H1 (cell line): ENCODE data around the gene KHDC1L. TPM values are rescaled to one million over a fixed set of nuclear protein-coding genes. Genes with fewer than 3 reads are reported as not detected.

Experiments
- CTCF ChIA-PET: fragments of 300-600 bp; sonication (Branson Sonifier 250); formaldehyde crosslinking; loops from one replicate; lab custom pipeline; 2021; ENCODE audit not compliant: partially characterized antibody; lab: Charles Lee
- POLR2A ChIA-PET: fragments of 300-600 bp; sonication (Branson Sonifier 250); formaldehyde crosslinking; loops from one replicate; lab custom pipeline; 2021; ENCODE audit warnings: inconsistent platforms; ENCODE audit not compliant: partially characterized antibody; lab: Charles Lee
- DNase-seq, 2 experiments: peaks; one replicate each; pipeline versions ENCODE4 v3.0.0 to v3.0.0-alpha.2; 2010 to 2022; ENCODE audit warnings: low spot score in 2 of 2, low read depth in 1 of 2, mixed read lengths in 1 of 2
- FAIRE-seq: peaks from 2 replicates; lab custom pipeline; 2011; peaks lifted over from hg19 to GRCh38; lab: Jason Lieb, UNC
- H2AFZ ChIP-seq: 2 replicates; pipeline ENCODE4 v1.8.1; 2012; ENCODE audit warnings: low read length, inconsistent platforms
- H2AK5ac ChIP-seq: 2 replicates; pipeline ENCODE4 v1.6.1; 2013; ENCODE audit warnings: low read depth, low read length
- H2BK120ac ChIP-seq: replicated peaks from 2 replicates; pipeline ENCODE3; 2013; ENCODE audit warnings: low read depth, low read length, inconsistent platforms
- H2BK12ac ChIP-seq: 2 replicates; pipeline ENCODE4 v1.6.1; 2013; ENCODE audit warnings: low read depth, low read length
- H2BK15ac ChIP-seq: 2 replicates; pipeline ENCODE4 v1.6.1; 2013; ENCODE audit warnings: low read length
- H2BK20ac ChIP-seq: 2 replicates; pipeline ENCODE4 v1.6.1; 2013; ENCODE audit warnings: low read length
- H2BK5ac ChIP-seq: 2 replicates; pipeline ENCODE4 v1.6.1; 2013; ENCODE audit warnings: low read depth, low read length
- H3K14ac ChIP-seq: 2 replicates; pipeline ENCODE4 v1.6.1; 2013; ENCODE audit warnings: inconsistent platforms; ENCODE audit not compliant: insufficient read length
- H3K18ac ChIP-seq: 2 replicates; pipeline ENCODE4 v1.6.1; 2013; ENCODE audit warnings: low read length; ENCODE audit errors: extremely low read depth
- H3K23ac ChIP-seq: 2 replicates; pipeline ENCODE4 v1.6.1; 2013; ENCODE audit warnings: inconsistent platforms; ENCODE audit not compliant: insufficient read length
- H3K23me2 ChIP-seq: 2 replicates; pipeline ENCODE4 v1.6.1; 2013; ENCODE audit warnings: low read depth, low read length
- H3K27ac ChIP-seq: 2 replicates; pipeline ENCODE4 v1.6.1; 2011; ENCODE audit warnings: low read depth, low read length, inconsistent platforms
- H3K27me3 ChIP-seq, 4 experiments: replicated peaks in 1 of 4; 1 replicate in 1 of 4; 2 replicates in 3 of 4; pipeline versions ENCODE4 v1.6.1 to v1.8.1; 2011 to 2013; ENCODE audit warnings: low read length in 3 of 4, mild to moderate bottlenecking in 3 of 4, inconsistent platforms in 2 of 4, mixed read lengths in 2 of 4, moderate library complexity in 1 of 4; ENCODE audit not compliant: control insufficient read depth in 3 of 4, insufficient read depth in 3 of 4; ENCODE audit errors: extremely low read depth in 1 of 4
- H3K36me3 ChIP-seq, 4 experiments: 2 replicates each; pipeline versions ENCODE4 v1.6.1 to v1.8.1; 2011 to 2013; ENCODE audit warnings: mild to moderate bottlenecking in 4 of 4, low read length in 3 of 4, moderate library complexity in 2 of 4, control low read depth in 1 of 4, inconsistent platforms in 1 of 4; ENCODE audit not compliant: insufficient read depth in 4 of 4, control insufficient read depth in 2 of 4
- H3K4ac ChIP-seq: replicated peaks from 2 replicates; pipeline ENCODE3; 2013; ENCODE audit warnings: low read length, low read depth, mixed read lengths, inconsistent platforms; ENCODE audit not compliant: insufficient read length
- H3K4me1 ChIP-seq, 4 experiments: replicated peaks in 1 of 4; 1 replicate in 1 of 4; 2 replicates in 3 of 4; pipeline versions ENCODE4 v1.6.1 to v1.8.1; 2011 to 2013; ENCODE audit warnings: low read length in 3 of 4, inconsistent platforms in 2 of 4, mixed read lengths in 1 of 4; ENCODE audit not compliant: insufficient read depth in 4 of 4, control insufficient read depth in 3 of 4
- H3K4me2 ChIP-seq, 2 experiments: 2 replicates each; pipeline versions ENCODE4 v1.6.1 to v1.8.1; 2011 to 2013; ENCODE audit warnings: low read depth in 2 of 2, low read length in 2 of 2, control low read depth in 1 of 2, inconsistent platforms in 1 of 2, mild to moderate bottlenecking in 1 of 2; ENCODE audit not compliant: insufficient read depth in 1 of 2
- H3K4me3 ChIP-seq, 4 experiments: fragments of 200-600, 300-600 bp in 1 of 4; sonication (generic), shearing (Covaris generic), sonication (Bioruptor Twin) in 1 of 4; 2 replicates each; pipeline versions ENCODE4 v1.5.1 to v1.8.1; 2011 to 2016; ENCODE audit warnings: low read length in 4 of 4, low read depth in 3 of 4, control low read depth in 2 of 4, inconsistent platforms in 2 of 4, mild to moderate bottlenecking in 2 of 4, mixed read lengths in 1 of 4, moderate library complexity in 1 of 4; ENCODE audit not compliant: insufficient read depth in 2 of 4; ENCODE audit errors: extremely low read depth in 1 of 4
- H3K56ac ChIP-seq: replicated peaks from 2 replicates; pipeline ENCODE3; 2013; ENCODE audit warnings: low read depth, mild to moderate bottlenecking, mixed read lengths, low read length, inconsistent platforms; ENCODE audit not compliant: insufficient read length
- H3K79me1 ChIP-seq: 2 replicates; pipeline ENCODE4 v1.6.1; 2013; ENCODE audit warnings: low read depth, low read length, control low read depth
- H3K79me2 ChIP-seq, 2 experiments: 2 replicates each; pipeline versions ENCODE4 v1.6.1 to v1.8.1; 2012 to 2013; ENCODE audit warnings: low read length in 2 of 2, mild to moderate bottlenecking in 2 of 2, inconsistent platforms in 1 of 2; ENCODE audit not compliant: insufficient read depth in 2 of 2, control insufficient read depth in 1 of 2
- H3K9ac ChIP-seq, 4 experiments: replicated peaks in 1 of 4; 1 replicate in 1 of 4; 2 replicates in 3 of 4; pipeline versions ENCODE4 v1.6.1 to v1.8.1; 2011 to 2013; ENCODE audit warnings: low read depth in 3 of 4, low read length in 3 of 4, control low read depth in 2 of 4, mild to moderate bottlenecking in 2 of 4, moderate library complexity in 2 of 4, inconsistent platforms in 1 of 4; ENCODE audit errors: extremely low read depth in 1 of 4
- H3K9me3 ChIP-seq, 2 experiments: 2 replicates each; pipeline versions ENCODE4 v1.6.1 to v1.8.1; 2012 to 2013; ENCODE audit warnings: mild to moderate bottlenecking in 2 of 2, moderate library complexity in 2 of 2, control low read depth in 1 of 2, inconsistent platforms in 1 of 2, low read depth in 1 of 2, low read length in 1 of 2, mixed read lengths in 1 of 2; ENCODE audit not compliant: insufficient read depth in 2 of 2
- H4K20me1 ChIP-seq, 2 experiments: replicated peaks in 1 of 2; 2 replicates each; pipeline versions ENCODE3 to v1.8.1; 2011 to 2013; ENCODE audit warnings: inconsistent platforms in 2 of 2, low read length in 2 of 2, mild to moderate bottlenecking in 1 of 2; ENCODE audit not compliant: insufficient read depth in 2 of 2, control insufficient read depth in 1 of 2
- H4K5ac ChIP-seq: 2 replicates; pipeline ENCODE4 v1.6.1; 2013; ENCODE audit warnings: low read length, low read depth, mixed read lengths, inconsistent platforms; ENCODE audit not compliant: insufficient read length
- H4K8ac ChIP-seq: 2 replicates; pipeline ENCODE4 v1.8.0; 2013; ENCODE audit warnings: mild to moderate bottlenecking, moderate library complexity, low read length, inconsistent platforms; ENCODE audit not compliant: insufficient read depth; ENCODE audit errors: extremely low read depth
- H4K91ac ChIP-seq: replicated peaks from 2 replicates; pipeline ENCODE3; 2013; ENCODE audit warnings: low read length, mixed read lengths, inconsistent platforms; ENCODE audit not compliant: insufficient read length
- CBX5 ChIP-seq: fragments of 300-800, 300-1000 bp; sonication (generic); IDR thresholded peaks from 2 replicates; pipeline ENCODE4 v1.7.1; 2016; ENCODE audit warnings: antibody characterized with exemption, low read length, low read depth
- EZH2 ChIP-seq: fragments of 200-600 bp; sonication (generic); IDR thresholded peaks from 2 replicates; pipeline ENCODE4 v1.7.1; 2012; ENCODE audit warnings: low read depth, mild to moderate bottlenecking, moderate library complexity, low read length, inconsistent platforms; ENCODE audit not compliant: severe bottlenecking
- GTF2F1 ChIP-seq: IDR thresholded peaks from 2 replicates; pipeline ENCODE4 v1.6.1; 2012; ENCODE audit warnings: low read depth, low read length, improper control_type of control experiment, borderline replicate concordance
- HDAC6 ChIP-seq: IDR thresholded peaks from one replicate; pipeline ENCODE4 v1.7.1; 2012; ENCODE audit warnings: low read depth, mild to moderate bottlenecking, inconsistent platforms, low read length, moderate library complexity
- KDM4A ChIP-seq: IDR thresholded peaks from one replicate; pipeline ENCODE4 v1.7.1; 2012; ENCODE audit warnings: low read depth, mild to moderate bottlenecking, moderate library complexity, low read length, inconsistent platforms; ENCODE audit not compliant: severe bottlenecking
- MAX ChIP-seq: IDR thresholded peaks from 2 replicates; pipeline ENCODE4 v1.6.1; 2012; ENCODE audit warnings: inconsistent platforms
- NANOG ChIP-seq: IDR thresholded peaks from 2 replicates; pipeline ENCODE4 v1.6.1; 2011; ENCODE audit warnings: low read length, low read depth, mild to moderate bottlenecking, inconsistent platforms; ENCODE audit not compliant: insufficient read depth, poor library complexity, severe bottlenecking
- POLR2A ChIP-seq, 2 experiments: IDR thresholded peaks; 1 replicate in 1 of 2; 2 replicates in 1 of 2; pipeline ENCODE4 v1.6.1; 2011; ENCODE audit warnings: low read depth in 2 of 2, low read length in 2 of 2, mild to moderate bottlenecking in 2 of 2; ENCODE audit errors: control extremely low read depth in 1 of 2
- RFX5 ChIP-seq: IDR thresholded peaks from 2 replicates; pipeline ENCODE4 v1.6.1; 2011; ENCODE audit warnings: low read depth, low read length, improper control_type of control experiment, borderline replicate concordance
- RXRA ChIP-seq: IDR thresholded peaks from 2 replicates; pipeline ENCODE4 v1.6.1; 2011; ENCODE audit warnings: low read depth, mild to moderate bottlenecking, low read length, moderate library complexity; ENCODE audit not compliant: insufficient read depth
- SP4 ChIP-seq: IDR thresholded peaks from 2 replicates; pipeline ENCODE4 v1.6.1; 2012; ENCODE audit warnings: low read length, inconsistent platforms
- SRF ChIP-seq: IDR thresholded peaks from 2 replicates; pipeline ENCODE4 v1.6.1; 2011; ENCODE audit warnings: mild to moderate bottlenecking, low read depth, low read length, moderate library complexity
- WGBS, 2 experiments: shearing (Covaris generic) in 1 of 2; methylation state at CpG; one replicate each; pipeline versions ENCODE4 v1.1.6 to v1.1.7; 2013 to 2015; ENCODE audit warnings: low lambda C conversion rate in 2 of 2, mixed read lengths in 2 of 2, inconsistent platforms in 1 of 2, low coverage in 1 of 2, missing lambda C conversion rate in 1 of 2; ENCODE audit not compliant: insufficient replicate concordance in 2 of 2, insufficient coverage in 1 of 2, insufficient read length in 1 of 2; ENCODE audit errors: extremely low coverage in 1 of 2, missing lambda C conversion rate in 1 of 2; 5-methylcytosine and 5-hydroxymethylcytosine counted together
- polyA plus RNA-seq, 7 experiments: library from polyadenylated mRNA; depleted of rRNA in 3 of 7; stranded (reverse) in 5 of 7; unstranded in 2 of 7; fragments of >200 nt in 5 of 7; fragments of 200-250 nt in 2 of 7; gene quantifications; 1 replicate in 5 of 7; 2 replicates in 1 of 7; 4 replicates in 1 of 7; pipeline versions ENCODE4 v1.2.1 to v1.2.3, GENCODE V29; 2011 to 2013; ENCODE audit warnings: missing spikeins in 2 of 7, mixed read lengths in 2 of 7
- total RNA-seq: library from RNA; stranded (reverse); fragmentation: NEBNext Ultra II Directional; extraction: Animal tissue kit (Norgen Biotek cat#: 25700); gene quantifications from 2 replicates; pipeline ENCODE4 v1.2.1, GENCODE V29; 2021

KHDC1L gene
- total and polyA plus RNA-seq, 2 of the 8 experiments (the other 6 are each of a cell fraction or from before 2014, with no cell fraction given) = 0.14 TPM; not detected in 1

GRCh38 chr6:73177221-73177944 lies 47.9 kb downstream of the KHDC1L start:
- H3K27ac ChIP-seq = no peak overlapping the region
- H2BK5ac ChIP-seq = no peak overlapping the region
- no peak overlapping the region for H3K9ac ChIP-seq
- no peaks in the 10 kb centered on the region for H3K23me2 ChIP-seq
- no peaks in the 10 kb centered on the region for H3K27me3 ChIP-seq
- no peak overlapping the region for H3K14ac ChIP-seq
- TF ChIP-seq KDM4A = no peak
- no peak for TF ChIP-seq CBX5
- TF ChIP-seq SRF = no peak
- TF ChIP-seq EZH2 = no peak
- no peak for TF ChIP-seq SP4
- no peak for TF ChIP-seq RFX5
- TF ChIP-seq HDAC6 = no peak
- no peak for TF ChIP-seq RXRA
- TF ChIP-seq MAX = no peak
- no peak for TF ChIP-seq POLR2A (IDR thresholded peaks at IDR 0.05; ENCODE audit: control extremely low read depth in 1 of 2, low read depth in 2 of 2, low read length in 2 of 2)
- TF ChIP-seq GTF2F1 = no peak
- TF ChIP-seq NANOG = no peak
- FAIRE-seq (no peak), DNase-seq (no peak)
- WGBS, 2 experiments = 90% methylated on average over 5 of the region's 5 CpGs; no CpG with 5 or more reads in 1 of the 2 experiments
- ChIA-PET CTCF (interaction anchor here (0.6 to 1.6 kb wide), 4 partner anchors 47 to 580 kb away, joined by 3 to 5 read pairs (median 4); no protein-coding TSS in a partner anchor), POLR2A (no interaction called here)
- H3K79me2 ChIP-seq = no peaks in the 10 kb centered on the region
- H2AK5ac ChIP-seq = no peak overlapping the region
- H3K18ac ChIP-seq = no peak overlapping the region
- H3K4me2 ChIP-seq = no peak overlapping the region
- H3K4ac ChIP-seq = no peak overlapping the region
- no peak overlapping the region for H2BK12ac ChIP-seq
- no peak overlapping the region for H2BK120ac ChIP-seq
- H2BK15ac ChIP-seq = no peak overlapping the region
- no peak overlapping the region for H3K56ac ChIP-seq
- H3K4me1 ChIP-seq = no peaks in the 10 kb centered on the region
- H2BK20ac ChIP-seq = no peak overlapping the region
- H4K8ac ChIP-seq = no peak overlapping the region
- no peaks in the 10 kb centered on the region for H3K79me1 ChIP-seq
- H4K91ac ChIP-seq = no peak overlapping the region
- no peaks in the 10 kb centered on the region for H4K20me1 ChIP-seq
- H3K4me3 ChIP-seq = no peak overlapping the region
- H3K23ac ChIP-seq = no peak overlapping the region
- no peak overlapping the region for H4K5ac ChIP-seq
- H2AFZ ChIP-seq = no peak overlapping the region
- no peaks in the 10 kb centered on the region for H3K9me3 ChIP-seq
- H3K36me3 ChIP-seq = no peaks in the 10 kb centered on the region
